BLaER1 (cell line): ENCODE measurements around the gene XYLT1.

ENCODE experiments used
- H3K27ac ChIP-seq: shearing (Covaris generic); formaldehyde crosslinking; 2 replicates; pipeline ENCODE4 v1.8.1; 2022
- H3K27me3 ChIP-seq: shearing (Covaris generic); formaldehyde crosslinking; 2 replicates; pipeline ENCODE4 v1.8.1; 2022
- H3K36me3 ChIP-seq: shearing (Covaris generic); formaldehyde crosslinking; 2 replicates; pipeline ENCODE4 v1.8.1; 2022
- H3K4me1 ChIP-seq: shearing (Covaris generic); formaldehyde crosslinking; 2 replicates; pipeline ENCODE4 v1.8.1; 2022
- H3K4me2 ChIP-seq: shearing (Covaris generic); formaldehyde crosslinking; 2 replicates; pipeline ENCODE4 v1.8.1; 2022
- H3K4me3 ChIP-seq: shearing (Covaris generic); formaldehyde crosslinking; 2 replicates; pipeline ENCODE4 v1.8.1; 2022
- H3K9ac ChIP-seq: shearing (Covaris generic); formaldehyde crosslinking; 2 replicates; pipeline ENCODE4 v1.8.1; 2022
- H3K9me3 ChIP-seq: shearing (Covaris generic); formaldehyde crosslinking; 2 replicates; pipeline ENCODE4 v1.8.1; 2022
- H4K20me1 ChIP-seq: shearing (Covaris generic); formaldehyde crosslinking; 2 replicates; pipeline ENCODE4 v1.8.1; 2022
- Cebpa-rat ChIP-seq: shearing (Covaris generic); IDR thresholded peaks from 2 replicates; pipeline ENCODE4 v1.8.1; 2022

The XYLT1 gene

DNA sequence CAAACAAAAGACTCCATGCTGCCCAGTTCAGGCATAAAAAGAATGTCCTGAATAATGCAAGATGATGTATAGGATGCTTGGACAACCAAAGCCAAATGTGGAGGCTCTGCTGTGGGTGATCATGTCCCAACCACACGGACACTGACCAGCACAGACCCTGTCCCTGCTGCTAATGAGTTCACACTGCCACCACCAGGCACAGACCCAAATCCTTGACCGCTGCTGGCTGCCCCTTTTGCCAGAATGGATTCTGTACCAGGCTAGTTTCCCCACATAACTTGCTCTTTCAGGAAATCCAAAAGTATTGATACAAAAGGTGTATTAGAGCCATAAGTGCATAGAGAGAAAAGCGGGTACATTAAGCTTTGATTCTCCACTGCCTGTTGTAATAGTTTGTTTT, 60.9 kb downstream of the XYLT1 start:
- no peak overlapping the region for H3K27ac ChIP-seq
- H3K27me3 ChIP-seq, result no peaks in the 10 kb centered on the region
- H3K4me3 ChIP-seq, result no peak overlapping the region
- H3K9ac ChIP-seq, result no peak overlapping the region
- H3K4me1 ChIP-seq, result peaks cover 87% of the 10 kb centered on the region
- peaks cover 38% of the 10 kb centered on the region for H4K20me1 ChIP-seq
- TF ChIP-seq Cebpa-rat, result no peak
- H3K4me2 ChIP-seq, result peak overlapping the region; percentile 29; the same call in 1 of the 2 replicates
- peaks cover 49% of the 10 kb centered on the region for H3K36me3 ChIP-seq
- H3K9me3 ChIP-seq, result no peaks in the 10 kb centered on the region

DNA sequence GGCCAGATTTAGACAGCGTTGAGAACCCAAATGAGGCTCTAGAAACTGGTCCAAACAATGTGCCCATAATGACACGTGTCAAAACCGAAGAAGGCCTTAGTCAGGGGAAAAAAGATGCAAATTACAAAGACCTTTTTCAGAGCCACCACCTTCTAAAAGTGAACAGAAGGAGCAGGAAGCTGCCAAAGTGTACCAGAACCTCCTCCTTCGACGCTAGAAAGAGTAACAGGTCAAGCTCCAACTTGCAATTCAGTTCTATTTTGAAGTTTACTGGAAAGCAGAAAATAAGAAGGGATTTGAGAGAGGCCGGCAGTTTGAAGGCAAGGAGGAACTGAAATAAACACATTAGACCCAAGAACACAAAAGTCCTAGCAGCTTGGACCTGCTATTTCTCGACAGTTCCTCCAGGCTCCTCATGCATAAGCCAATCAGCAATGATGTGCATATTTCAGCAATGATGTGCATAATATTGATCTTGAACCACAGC, 61.8 kb downstream of the XYLT1 start:
- Histone ChIP-seq H3K9ac (no peak overlapping the region), H3K36me3 (peaks cover 49% of the 10 kb centered on the region), H3K27ac (peak overlapping the region; percentile 37; the same call in 1 of the 2 replicates), H3K4me3 (no peak overlapping the region), H3K4me1 (peaks cover 87% of the 10 kb centered on the region), H3K4me2 (peak overlapping the region; percentile 29), H3K27me3 (no peaks in the 10 kb centered on the region), H4K20me1 (peaks cover 37% of the 10 kb centered on the region), H3K9me3 (no peaks in the 10 kb centered on the region)
- TF ChIP-seq Cebpa-rat, result no peak

DNA sequence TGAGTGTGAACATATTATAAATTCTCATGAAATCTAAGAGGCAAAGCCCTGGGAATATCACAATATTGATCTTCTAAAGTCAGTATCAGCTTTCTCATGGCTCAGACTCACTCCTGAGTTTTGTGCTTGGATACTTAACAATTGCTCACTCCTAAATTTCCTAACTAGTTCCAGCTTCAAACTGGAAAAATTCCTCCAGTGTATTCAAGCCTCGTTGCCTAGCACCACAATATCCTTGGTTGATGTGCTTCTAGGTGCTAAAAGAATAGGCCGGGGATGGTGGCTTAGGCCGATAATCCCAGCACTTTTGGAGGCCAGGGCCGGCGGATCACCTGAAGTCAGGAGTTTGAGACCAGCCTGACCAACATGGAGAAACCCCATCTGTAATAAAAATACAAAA, 62.5 kb downstream of the XYLT1 start:
- H3K4me1 ChIP-seq, result peaks cover 87% of the 10 kb centered on the region
- no peaks in the 10 kb centered on the region for H3K27me3 ChIP-seq
- peaks cover 46% of the 10 kb centered on the region for H3K36me3 ChIP-seq
- no peak overlapping the region for H3K9ac ChIP-seq
- H3K4me3 ChIP-seq, result no peak overlapping the region
- H3K27ac ChIP-seq, result no peak overlapping the region
- H3K9me3 ChIP-seq, result no peaks in the 10 kb centered on the region
- no peak for TF ChIP-seq Cebpa-rat
- H3K4me2 ChIP-seq, result no peak overlapping the region
- peaks cover 37% of the 10 kb centered on the region; the same call in 1 of the 2 replicates for H4K20me1 ChIP-seq

- Histone ChIP-seq H3K4me3 (no peak overlapping the region), H3K27me3 (no peaks in the 10 kb centered on the region), H3K4me2 (no peak overlapping the region), H3K36me3 (peaks cover 47% of the 10 kb centered on the region), H3K27ac (peak overlapping the region; percentile 66; the same call in 1 of the 2 replicates), H3K9ac (no peak overlapping the region), H4K20me1 (peaks cover 40% of the 10 kb centered on the region; the same call in 1 of the 2 replicates), H3K4me1 (peaks cover 88% of the 10 kb centered on the region), H3K9me3 (no peaks in the 10 kb centered on the region)
- TF ChIP-seq Cebpa-rat, result no peak
Measured at GRCh38 chr16:17407321-17407720, 63.4 kb downstream of the XYLT1 start.

DNA sequence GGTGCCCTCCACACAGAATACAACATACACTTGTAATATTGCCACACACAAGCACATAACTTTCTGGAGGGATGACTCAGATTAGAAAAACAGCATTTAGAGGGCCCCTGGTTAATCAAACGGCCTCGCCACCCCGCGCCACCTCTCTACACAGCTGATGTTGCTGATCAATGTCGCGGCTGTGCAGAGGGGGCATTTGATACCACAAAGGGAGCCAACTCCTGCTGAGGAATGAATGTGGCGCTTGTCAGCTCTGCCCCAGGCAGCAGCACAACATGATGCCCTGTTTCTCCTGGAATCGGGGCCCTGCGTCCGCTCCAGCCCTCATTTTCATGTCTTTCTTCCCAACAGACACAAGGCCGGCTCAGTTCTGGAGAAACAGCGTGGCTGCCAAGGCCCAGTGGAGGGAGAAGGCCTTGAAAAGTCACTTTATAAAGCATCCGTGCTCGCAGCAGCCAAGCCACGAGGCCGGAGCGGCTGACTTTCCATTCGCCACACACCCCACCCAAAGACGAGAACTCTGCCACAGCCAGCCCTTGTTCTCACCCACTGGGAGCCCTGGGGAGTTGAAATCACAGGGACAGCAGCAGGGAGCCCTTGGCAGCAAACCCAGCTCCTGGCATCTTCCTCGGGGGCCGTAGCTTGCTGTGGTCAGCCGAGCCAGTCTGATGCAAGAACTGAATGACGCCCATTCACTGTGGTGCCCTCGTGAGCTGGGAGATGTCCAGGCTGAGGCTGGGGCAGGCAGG, 65.6 kb downstream of the XYLT1 start:
- peak overlapping the region; percentile 90 for H3K27ac ChIP-seq
- H4K20me1 ChIP-seq, result peaks cover 42% of the 10 kb centered on the region; the same call in 1 of the 2 replicates
- peak overlapping the region; percentile 77 for H3K9ac ChIP-seq
- H3K27me3 ChIP-seq, result no peaks in the 10 kb centered on the region
- H3K4me2 ChIP-seq, result peak overlapping the region; percentile 86
- TF ChIP-seq Cebpa-rat, result no peak
- peak overlapping the region; percentile 37; the same call in 1 of the 2 replicates for H3K4me3 ChIP-seq
- H3K4me1 ChIP-seq, result peaks cover 89% of the 10 kb centered on the region
- H3K9me3 ChIP-seq, result no peaks in the 10 kb centered on the region
- H3K36me3 ChIP-seq, result peaks cover 45% of the 10 kb centered on the region

DNA sequence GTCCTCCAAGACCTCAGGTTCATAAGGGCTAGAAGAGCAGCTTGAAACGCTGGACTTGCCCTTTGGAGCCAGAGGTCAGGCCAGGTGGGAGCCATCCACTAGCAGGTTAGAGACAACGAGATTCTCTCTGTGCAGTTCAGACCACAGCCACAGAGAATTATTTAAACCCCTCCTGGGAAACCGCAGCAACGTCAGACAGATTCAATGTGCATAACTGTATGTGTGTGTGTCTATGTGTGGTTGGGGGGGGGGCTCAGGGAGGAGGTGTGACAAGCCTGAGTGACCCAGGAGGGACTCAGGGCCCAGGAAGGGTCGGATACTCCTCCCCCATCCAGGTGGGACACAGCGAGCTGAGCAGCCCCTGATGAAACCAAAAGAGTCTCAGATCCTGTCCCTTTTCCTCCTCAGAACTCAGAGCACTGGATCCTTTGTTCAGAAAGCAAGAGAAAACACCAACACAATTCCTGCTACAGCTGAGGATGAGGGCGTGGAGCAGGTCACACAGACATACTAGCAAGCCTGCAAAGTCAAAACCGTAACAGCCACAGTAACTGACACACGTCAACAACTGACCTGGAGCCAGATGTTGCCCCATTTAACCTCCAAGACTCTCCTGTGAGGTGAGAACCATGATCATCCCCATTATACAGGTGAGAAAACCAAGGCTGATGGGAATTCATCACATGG, 66.8 kb downstream of the XYLT1 start:
- H3K9me3 ChIP-seq, result no peaks in the 10 kb centered on the region
- peak overlapping the region; percentile 90 for H3K27ac ChIP-seq
- H3K4me2 ChIP-seq, result peak overlapping the region; percentile 86
- H3K4me1 ChIP-seq, result peaks cover 88% of the 10 kb centered on the region
- peak overlapping the region; percentile 64; the same call in 1 of the 2 replicates for H3K9ac ChIP-seq
- peaks cover 50% of the 10 kb centered on the region for H3K36me3 ChIP-seq
- peak overlapping the region; percentile 14; the same call in 1 of the 2 replicates for H3K4me3 ChIP-seq
- peaks cover 51% of the 10 kb centered on the region; the same call in 1 of the 2 replicates for H4K20me1 ChIP-seq
- no peaks in the 10 kb centered on the region for H3K27me3 ChIP-seq
- TF ChIP-seq Cebpa-rat, result no peak

DNA sequence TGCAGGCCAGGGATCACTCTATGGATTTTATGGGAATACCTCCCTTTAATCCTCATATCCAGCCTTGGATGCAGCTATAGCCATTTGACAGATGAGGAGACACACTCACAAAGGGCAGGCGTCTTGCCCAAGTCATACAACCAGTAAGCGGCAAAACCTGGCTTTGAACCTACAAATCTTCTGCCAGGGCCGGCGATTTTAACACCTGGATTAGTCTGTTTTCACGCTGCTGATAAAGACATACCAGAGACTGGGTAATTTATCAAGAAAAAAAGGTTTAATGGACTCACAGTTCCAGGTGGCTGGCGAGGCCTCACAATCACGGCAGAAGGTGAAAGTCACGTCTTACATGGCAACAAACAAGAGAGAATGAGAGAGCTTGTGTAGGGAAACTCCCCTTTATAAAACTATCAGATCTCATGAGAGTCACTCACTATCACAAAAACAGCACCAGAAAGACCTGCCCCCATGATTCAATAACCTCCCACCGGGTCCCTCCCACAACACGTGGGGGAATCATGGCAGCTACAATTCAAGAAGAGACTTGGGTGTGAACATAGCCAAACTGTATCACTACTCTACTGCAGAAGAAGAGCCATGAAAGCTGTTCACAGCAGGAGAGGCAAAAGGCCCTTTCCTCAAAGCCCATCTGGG, 67.5 kb downstream of the XYLT1 start:
- Histone ChIP-seq H3K4me3 (peak overlapping the region; percentile 14; the same call in 1 of the 2 replicates), H3K27me3 (no peaks in the 10 kb centered on the region), H3K4me2 (peak overlapping the region; percentile 86), H3K9ac (peak overlapping the region; percentile 64; the same call in 1 of the 2 replicates), H3K4me1 (peaks cover 92% of the 10 kb centered on the region), H3K36me3 (peaks cover 52% of the 10 kb centered on the region), H3K9me3 (no peaks in the 10 kb centered on the region), H3K27ac (peak overlapping the region; percentile 90), H4K20me1 (peaks cover 48% of the 10 kb centered on the region; the same call in 1 of the 2 replicates)
- no peak for TF ChIP-seq Cebpa-rat

GRCh38 chr16:17397499-17397891, 73.3 kb downstream of the XYLT1 start:
- peaks cover 91% of the 10 kb centered on the region for H3K4me1 ChIP-seq
- peak overlapping the region; percentile 42 for H3K9ac ChIP-seq

GRCh38 chr16:17396762-17397498, 73.8 kb downstream of the XYLT1 start:
- peak overlapping the region; percentile 71 for H3K4me2 ChIP-seq

More at GRCh38 chr16:17397499-17397891, 73.3 kb downstream of the XYLT1 start:
- Histone ChIP-seq H4K20me1 (peaks cover 63% of the 10 kb centered on the region), H3K9me3 (no peaks in the 10 kb centered on the region), H3K27me3 (no peaks in the 10 kb centered on the region), H3K36me3 (peaks cover 63% of the 10 kb centered on the region), H3K27ac (peak overlapping the region; percentile 48), H3K4me2 (peak overlapping the region; percentile 71), H3K4me3 (no peak overlapping the region)
- TF ChIP-seq Cebpa-rat, result no peak

More at GRCh38 chr16:17396762-17397498, 73.8 kb downstream of the XYLT1 start:
- H3K4me1 ChIP-seq, result peaks cover 91% of the 10 kb centered on the region
- no peaks in the 10 kb centered on the region for H3K9me3 ChIP-seq
- H3K4me3 ChIP-seq, result no peak overlapping the region
- no peaks in the 10 kb centered on the region for H3K27me3 ChIP-seq
- H4K20me1 ChIP-seq, result peaks cover 67% of the 10 kb centered on the region
- H3K9ac ChIP-seq, result peak overlapping the region; percentile 42
- H3K27ac ChIP-seq, result peak overlapping the region; percentile 48
- peaks cover 58% of the 10 kb centered on the region for H3K36me3 ChIP-seq
- TF ChIP-seq Cebpa-rat, result no peak
